HG02642 (cell line): ENCODE data around the gene CCSER2.

ENCODE experiments used
- ATAC-seq: cut with Tn5 transposase; IDR thresholded peaks from one replicate; pipeline ENCODE4 v1.9.1; 2021; ENCODE audit warnings: mild to moderate bottlenecking; ENCODE audit not compliant: unreplicated experiment, poor library complexity

CCSER2 gene

DNA sequence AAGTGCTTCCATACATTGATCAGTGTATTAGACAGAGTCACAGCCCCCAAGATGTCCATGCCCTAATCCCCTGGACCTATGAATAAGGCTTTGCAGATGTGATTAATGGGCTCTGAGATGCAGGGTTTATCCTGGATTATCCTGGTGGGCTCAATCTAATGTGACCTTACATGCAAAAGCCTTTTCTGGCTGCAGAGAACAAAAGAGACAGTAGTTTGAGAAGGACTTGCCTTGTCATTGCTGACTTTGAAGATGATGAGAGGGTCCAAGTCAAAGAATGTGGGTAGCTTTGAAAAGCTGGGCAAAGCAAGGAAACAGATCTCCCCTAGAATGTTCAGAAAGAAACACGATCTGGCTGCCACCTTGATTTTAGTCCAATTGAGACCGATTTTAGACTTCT, 238.7 kb downstream of the CCSER2 start:
- ATAC-seq, result no peak
